GM19438 (cell line): ENCODE results near the gene INTS15.
"Not testable (repeated sequence)": the region's sequence is repeated elsewhere in the genome, so short reads cannot be mapped to it uniquely, and the experiment has no call there.

Experiments
- ATAC-seq: cut with Tn5 transposase; IDR thresholded peaks from one replicate; pipeline ENCODE4 v1.9.1; 2021; ENCODE audit warnings: low read depth; ENCODE audit not compliant: unreplicated experiment

INTS15 gene

DNA sequence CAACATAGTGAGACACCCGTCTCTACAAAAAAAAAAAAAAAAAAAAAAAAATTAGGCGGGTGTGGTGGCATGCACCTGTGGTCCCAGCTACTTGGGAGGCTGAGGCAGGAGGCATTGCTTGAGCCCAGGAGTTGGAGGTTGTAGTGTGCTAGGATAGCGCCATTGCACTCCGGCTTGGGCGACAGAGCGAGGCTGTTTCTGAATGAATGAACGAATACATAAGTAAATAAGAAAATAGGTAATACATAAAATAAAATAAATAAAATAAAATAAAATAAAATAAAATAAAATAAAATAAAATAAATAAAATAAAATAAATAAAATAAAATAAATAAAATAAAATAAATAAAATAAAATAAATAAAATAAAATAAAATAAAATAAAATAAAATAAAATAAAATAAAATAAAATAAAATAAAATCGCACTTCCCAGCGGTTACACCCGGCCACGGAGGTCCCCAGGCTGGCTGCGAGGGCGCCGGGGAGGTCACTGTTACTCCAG is 12.9 kb upstream of the INTS15 start:
- not testable (repeated sequence) for ATAC-seq

DNA sequence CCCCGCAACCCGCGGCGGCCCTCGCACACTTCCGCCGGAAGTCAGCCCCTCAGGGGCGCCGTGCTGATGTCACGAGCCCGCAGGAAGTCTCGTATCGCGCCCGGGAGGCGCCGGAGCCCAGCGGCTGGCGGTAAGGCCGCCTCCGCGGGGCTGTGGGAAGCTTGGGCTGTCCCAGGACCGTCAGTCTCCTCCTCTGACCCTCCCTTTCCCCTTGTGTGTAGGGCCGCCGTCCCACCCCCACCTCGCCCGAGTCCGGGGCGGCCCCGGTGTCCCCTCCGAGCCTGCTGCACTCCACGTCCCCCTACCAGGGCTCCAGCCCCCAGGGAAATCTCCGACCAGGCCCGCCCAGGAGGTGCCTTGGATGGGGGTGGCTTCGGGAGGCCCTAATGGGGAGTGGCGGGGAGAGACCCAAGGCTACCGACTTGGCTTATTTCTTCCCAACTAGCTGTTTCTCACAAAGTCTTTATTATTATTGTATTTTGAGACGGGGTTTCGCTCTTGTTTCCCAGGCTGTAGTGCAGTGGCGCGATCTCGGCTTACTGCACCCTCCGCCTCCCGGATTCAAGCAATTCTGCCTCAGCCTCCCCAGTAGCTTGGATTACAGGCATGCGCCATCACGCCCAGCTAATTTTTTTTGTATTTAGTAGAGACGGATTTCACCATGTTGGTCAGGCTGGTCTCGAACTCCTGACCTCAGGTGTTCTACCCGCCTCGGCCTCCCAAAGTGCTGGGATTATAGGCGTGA is 12.3 kb upstream of the INTS15 start, which contains the start of gene ZDHHC4:
Gene ZDHHC4, plus strand, starts transcription at position 86 of the 745 bp plus-strand sequence. CDS start 3,108 bp downstream, outside the sequence.
- ATAC-seq: peak; percentile 97

GRCh38 chr7:6578114-6579084 is 11.4 kb upstream of the INTS15 start:
- ATAC-seq: no peak

GRCh38 chr7:6579446-6579845 is 10.4 kb upstream of the INTS15 start:
- no peak for ATAC-seq

GRCh38 chr7:6585746-6586432 is 3.9 kb upstream of the INTS15 start:
- ATAC-seq: not testable (repeated sequence)

DNA sequence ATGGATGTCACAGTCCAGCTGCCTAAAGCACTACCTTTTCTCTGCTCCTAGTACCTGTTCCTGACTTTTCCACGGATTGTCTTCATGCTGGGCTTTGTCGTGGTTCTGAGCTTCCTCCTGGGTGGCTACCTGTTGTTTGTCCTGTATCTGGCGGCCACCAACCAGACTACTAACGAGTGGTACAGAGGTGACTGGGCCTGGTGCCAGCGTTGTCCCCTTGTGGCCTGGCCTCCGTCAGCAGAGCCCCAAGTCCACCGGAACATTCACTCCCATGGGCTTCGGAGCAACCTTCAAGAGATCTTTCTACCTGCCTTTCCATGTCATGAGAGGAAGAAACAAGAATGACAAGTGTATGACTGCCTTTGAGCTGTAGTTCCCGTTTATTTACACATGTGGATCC is 1.3 kb upstream of the INTS15 start:
- no peak for ATAC-seq

DNA sequence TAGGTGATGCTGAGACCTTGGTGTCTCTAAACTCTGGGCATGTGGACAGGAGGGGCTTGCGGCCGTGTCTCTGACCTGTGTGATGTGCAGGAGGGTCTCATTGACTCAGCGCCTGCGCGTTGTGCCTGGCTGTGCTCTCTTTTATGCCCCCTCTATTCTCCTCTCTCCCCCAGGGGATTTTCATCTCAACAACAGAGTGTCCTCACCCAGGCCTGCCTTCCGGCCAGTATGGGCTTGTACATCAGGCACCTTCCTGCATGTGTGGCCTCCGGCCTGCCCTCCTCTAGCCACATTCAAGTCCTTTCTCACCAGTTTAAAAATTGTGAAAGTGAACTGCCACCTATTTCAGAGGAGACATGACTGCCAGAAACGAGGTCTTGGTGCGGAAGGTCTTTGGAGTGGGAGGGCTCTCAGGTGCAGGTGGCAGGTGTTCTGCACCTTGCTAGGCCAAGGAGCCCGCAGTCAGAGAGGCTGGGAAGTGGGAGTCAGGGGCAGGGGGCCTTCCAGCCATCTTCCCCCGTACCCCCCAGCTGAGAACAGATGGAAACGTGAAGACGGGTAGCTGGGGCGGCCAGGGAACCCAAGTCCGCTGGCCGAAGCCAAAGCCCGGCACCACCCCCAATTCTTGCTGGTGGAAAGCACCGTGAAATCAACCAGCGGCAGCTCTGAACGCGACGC is 531 bp upstream of the INTS15 start:
- ATAC-seq: no peak

- ATAC-seq: peak; percentile 40
Observed at GRCh38 chr7:6590645-6591110, 857 bp downstream of the INTS15 start.

DNA sequence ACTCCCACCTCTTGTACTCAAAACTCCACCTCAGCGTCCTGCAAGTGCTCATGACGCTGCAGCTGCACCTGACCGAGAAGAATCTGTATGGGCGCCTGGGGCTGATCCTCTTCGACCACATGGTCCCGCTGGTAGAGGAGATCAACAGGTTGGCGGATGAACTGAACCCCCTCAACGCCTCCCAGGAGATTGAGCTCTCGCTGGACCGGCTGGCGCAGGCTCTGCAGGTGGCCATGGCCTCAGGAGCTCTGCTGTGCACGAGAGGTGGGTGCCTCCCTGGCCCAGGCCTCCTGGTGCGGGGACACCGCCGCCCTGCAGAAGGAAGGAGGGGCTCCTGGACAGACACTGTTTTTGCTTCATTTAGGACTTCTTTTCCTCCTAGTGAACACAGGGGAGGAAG is 10.3 kb downstream of the INTS15 start:
- ATAC-seq: no peak

GRCh38 chr7:6604458-6604857 is 14.6 kb downstream of the INTS15 start:
- no peak for ATAC-seq

- ATAC-seq: no peak
Observed at GRCh38 chr7:6606866-6607583, 17.2 kb downstream of the INTS15 start.

- no peak for ATAC-seq
Observed at GRCh38 chr7:6607651-6608051, 17.8 kb downstream of the INTS15 start.

DNA sequence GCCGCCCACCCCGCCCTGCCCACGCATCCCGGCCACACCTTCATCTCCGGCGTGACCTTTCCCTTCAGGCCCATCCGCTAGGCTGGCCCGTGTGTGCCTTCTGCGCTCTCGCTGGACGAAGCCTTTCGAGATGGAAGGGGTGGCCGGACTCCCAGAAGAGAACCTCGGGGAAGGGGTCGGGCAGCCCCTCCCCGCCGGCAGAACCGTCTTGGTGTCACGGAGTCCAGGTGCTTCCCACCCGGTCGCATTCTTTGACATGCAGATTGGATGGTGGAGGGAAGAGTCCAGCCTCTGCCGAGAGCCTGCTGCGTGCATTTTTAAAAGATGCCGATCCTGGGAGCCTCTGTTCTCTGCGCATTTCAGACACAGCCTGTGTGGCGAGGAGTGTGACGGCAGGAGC is 18.3 kb downstream of the INTS15 start:
- no peak for ATAC-seq

DNA sequence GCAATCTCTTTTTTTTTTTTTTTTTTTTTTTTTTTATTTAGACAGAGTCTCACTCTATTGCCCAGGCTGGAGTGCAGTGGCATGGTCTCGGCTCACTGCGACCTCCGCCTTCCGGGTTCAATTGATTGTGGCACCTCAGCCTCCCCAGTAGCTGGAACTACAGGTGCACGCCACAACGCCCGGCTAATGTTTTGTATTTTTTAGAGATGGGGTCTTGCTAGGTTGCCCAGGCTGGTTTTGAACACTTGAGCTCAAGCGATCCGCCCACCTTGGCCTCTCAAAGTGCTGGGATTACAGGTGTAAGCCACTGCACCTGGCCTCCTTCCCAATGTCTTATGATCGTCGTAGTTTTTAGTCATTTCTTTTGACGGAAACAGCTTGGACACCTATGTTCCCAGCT is 19.0 kb downstream of the INTS15 start:
- no peak for ATAC-seq

DNA sequence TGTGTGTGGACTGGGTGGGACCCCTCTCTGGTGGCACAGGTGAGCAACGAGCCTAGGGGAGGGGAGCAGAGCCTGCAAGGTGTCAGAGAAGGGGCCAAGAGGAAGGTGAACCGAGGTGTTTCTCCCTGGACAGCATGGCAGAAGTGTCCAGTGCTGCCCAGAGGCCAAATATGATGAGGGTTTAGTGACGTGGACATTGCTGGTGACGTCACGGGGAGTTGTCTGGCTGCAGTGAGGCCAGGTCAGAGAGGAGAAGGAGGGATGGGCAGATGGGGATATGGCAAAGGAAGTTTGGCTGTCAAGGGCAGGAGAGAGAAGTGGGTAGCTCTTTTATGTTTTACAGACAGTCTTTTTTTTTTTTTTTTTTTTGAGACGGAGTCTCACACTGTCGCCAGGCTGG is 23.0 kb downstream of the INTS15 start:
- ATAC-seq: no peak

- no peak for ATAC-seq
Observed at GRCh38 chr7:6613706-6614105, 23.9 kb downstream of the INTS15 start.

- no peak for ATAC-seq
Observed at GRCh38 chr7:6614953-6615722, 25.3 kb downstream of the INTS15 start, which contains the start of gene ZNF853. Gene ZNF853 (plus strand): TSS chr7:6615610. CDS start chr7:6616175, 565 bp downstream.

DNA sequence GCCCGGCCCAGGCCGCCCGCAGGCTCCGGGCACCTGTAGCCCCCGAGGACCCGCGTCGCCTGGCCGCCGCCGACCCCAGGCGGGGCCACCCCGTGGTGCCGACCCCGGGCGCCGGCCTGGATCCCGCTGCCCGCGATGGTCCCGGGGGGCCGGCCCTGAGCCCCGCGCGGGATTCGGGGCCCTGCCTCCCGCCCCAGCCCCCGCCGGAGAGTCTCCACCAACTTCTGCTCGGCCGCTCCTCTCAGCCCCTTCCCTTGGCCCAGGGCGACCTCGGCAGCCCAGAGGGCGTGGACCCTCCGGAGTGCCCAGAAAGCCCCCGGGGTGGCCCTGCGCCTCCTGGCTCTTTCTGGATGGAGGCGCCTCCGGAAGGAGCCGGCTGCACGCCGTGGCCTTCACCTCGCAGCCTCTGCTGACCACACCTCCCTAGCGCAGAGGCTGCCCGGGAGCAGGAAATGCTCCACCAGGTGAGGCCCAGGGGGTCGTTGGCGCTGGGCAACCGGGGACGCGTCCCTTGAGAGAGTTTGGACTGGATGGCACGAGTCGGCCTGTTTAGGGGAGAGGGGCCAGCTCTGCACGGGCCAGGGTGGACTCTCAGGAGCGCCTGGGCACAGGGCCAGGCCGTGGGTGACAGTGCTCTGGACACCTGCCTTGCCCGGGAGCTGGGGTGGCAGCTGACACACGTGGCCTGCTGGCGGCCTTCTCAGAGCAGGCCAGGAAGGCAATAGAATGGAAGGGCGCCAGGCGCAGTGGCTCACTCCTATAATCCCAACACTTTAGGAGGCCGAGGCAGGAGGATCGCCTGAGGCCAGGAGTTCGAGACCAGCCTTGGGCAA is 26.1 kb downstream of the INTS15 start:
- ATAC-seq: no peak
